ENCODE data around the gene STX11. TPM values are rescaled to one million over a fixed set of nuclear protein-coding genes. Genes with fewer than 3 reads are reported as not detected.

STX11 gene
- total RNA-seq, 1 experiment from 2014 or later, result 0.17 TPM

GRCh38 chr6:144144996-144145395, 5.3 kb upstream of the STX11 start:
- no peaks in the 10 kb centered on the region for H3K9me3 ChIP-seq (ENCODE audit: insufficient read depth, low read depth)

GRCh38 chr6:144145541-144145940, 4.8 kb upstream of the STX11 start:
- Histone ChIP-seq H3K4me2 (no peak overlapping the region), H3K27ac (no peak overlapping the region), H3K27me3 (ENCODE audit: insufficient read depth, low read depth) (no peaks in the 10 kb centered on the region), H3K9me3 (ENCODE audit: insufficient read depth, low read depth) (no peaks in the 10 kb centered on the region), H3K36me3 (ENCODE audit: low read depth) (no peaks in the 10 kb centered on the region), H3K9me2 (ENCODE audit: insufficient read depth) (no peaks in the 10 kb centered on the region), H3K4me1 (replicated peaks; ENCODE audit: insufficient read depth) (no peaks in the 10 kb centered on the region), H3K79me2 (ENCODE audit: low read depth) (no peaks in the 10 kb centered on the region), H3F3A (ENCODE audit: insufficient read depth, low read depth) (no peaks in the 10 kb centered on the region), H3K4me3 (no peak overlapping the region), H4K20me1 (ENCODE audit: insufficient read depth) (no peaks in the 10 kb centered on the region), H2AFZ (no peak overlapping the region)
- ChIA-PET POLR2A (ENCODE audit: unreplicated experiment) (no interaction called here), CTCF (no interaction called here)
- TF ChIP-seq EZH2 (IDR thresholded peaks at IDR 0.05; ENCODE audit: low read depth) (no peak), CTCF (conservative IDR thresholded peaks at IDR 0.05) (no peak)
- DNase-seq, result no peak
- intact Hi-C loops (cut with micrococcal nuclease; ENCODE audit: unreplicated experiment), result no loop called here
- no TSS peak for BruUV-seq (replicated peaks)

More at GRCh38 chr6:144144996-144145395, 5.3 kb upstream of the STX11 start:
- no peak for TF ChIP-seq EZH2 (IDR thresholded peaks at IDR 0.05; ENCODE audit: low read depth)
- no peak for TF ChIP-seq CTCF (conservative IDR thresholded peaks at IDR 0.05)
- Histone ChIP-seq H3K36me3 (ENCODE audit: low read depth) (no peaks in the 10 kb centered on the region), H3F3A (ENCODE audit: insufficient read depth, low read depth) (no peaks in the 10 kb centered on the region), H3K4me3 (no peak overlapping the region), H3K4me2 (no peak overlapping the region), H3K9me2 (ENCODE audit: insufficient read depth) (no peaks in the 10 kb centered on the region), H3K27ac (no peak overlapping the region), H3K79me2 (ENCODE audit: low read depth) (no peaks in the 10 kb centered on the region), H3K4me1 (replicated peaks; ENCODE audit: insufficient read depth) (no peaks in the 10 kb centered on the region), H3K27me3 (ENCODE audit: insufficient read depth, low read depth) (no peaks in the 10 kb centered on the region), H2AFZ (no peak overlapping the region), H4K20me1 (ENCODE audit: insufficient read depth) (no peaks in the 10 kb centered on the region)
- ChIA-PET POLR2A (ENCODE audit: unreplicated experiment) (no interaction called here), CTCF (no interaction called here)
- DNase-seq, result no peak
- intact Hi-C loops (cut with micrococcal nuclease; ENCODE audit: unreplicated experiment), result no loop called here
- no TSS peak for BruUV-seq (replicated peaks)

DNA sequence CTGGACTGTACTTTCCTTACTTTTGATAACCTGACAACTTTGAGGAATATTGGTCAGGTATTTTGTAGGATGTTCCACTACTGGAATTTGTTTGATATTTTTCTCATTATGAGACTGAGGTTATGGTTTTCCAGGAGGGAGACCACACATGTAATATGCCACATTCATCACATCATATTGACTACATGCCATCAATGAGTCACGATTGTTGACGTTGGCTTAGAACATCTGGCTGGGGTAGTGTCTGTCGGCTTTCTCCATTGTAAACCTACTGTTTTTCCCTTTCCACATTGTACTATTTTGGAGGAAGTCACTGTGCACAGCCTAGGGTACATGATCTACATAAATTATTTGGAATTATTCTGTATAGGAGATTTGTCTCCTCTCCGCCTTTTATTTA, 1.4 kb upstream of the STX11 start:
- no peak overlapping the region for H3K4me2 ChIP-seq
- H3K36me3 ChIP-seq (ENCODE audit: low read depth), result no peaks in the 10 kb centered on the region
- peaks cover 11% of the 10 kb centered on the region; the same call in 1 of the 2 replicates for H3K4me1 ChIP-seq (replicated peaks; ENCODE audit: insufficient read depth)
- no peak for DNase-seq
- no peaks in the 10 kb centered on the region for H3K9me2 ChIP-seq (ENCODE audit: insufficient read depth)
- H3K4me3 ChIP-seq, result no peak overlapping the region
- TF ChIP-seq CTCF (conservative IDR thresholded peaks at IDR 0.05) (no peak), EZH2 (IDR thresholded peaks at IDR 0.05; ENCODE audit: low read depth) (no peak)
- no peaks in the 10 kb centered on the region; the same call in 1 of the 2 replicates for H3F3A ChIP-seq (ENCODE audit: insufficient read depth, low read depth)
- H4K20me1 ChIP-seq (ENCODE audit: insufficient read depth), result no peaks in the 10 kb centered on the region
- no peak overlapping the region for H2AFZ ChIP-seq
- intact Hi-C loops (cut with micrococcal nuclease; ENCODE audit: unreplicated experiment), result loop anchor here (1.0 kb wide), 1 partner anchor 135 kb away; no protein-coding TSS in a partner anchor
- ChIA-PET POLR2A (ENCODE audit: unreplicated experiment) (no interaction called here), CTCF (no interaction called here)
- no TSS peak for BruUV-seq (replicated peaks)
- no peaks in the 10 kb centered on the region for H3K79me2 ChIP-seq (ENCODE audit: low read depth)
- H3K27me3 ChIP-seq (ENCODE audit: insufficient read depth, low read depth), result no peaks in the 10 kb centered on the region
- no peaks in the 10 kb centered on the region for H3K9me3 ChIP-seq (ENCODE audit: insufficient read depth, low read depth)
- H3K27ac ChIP-seq, result no peak overlapping the region
